Measurements from ENCODE around the gene DBNDD1. TPM values are rescaled to one million over a fixed set of nuclear protein-coding genes. Genes with fewer than 3 reads are reported as not detected.
"Not testable (repeated sequence)": the region's sequence is repeated elsewhere in the genome, so short reads cannot be mapped to it uniquely, and the experiment has no call there.

The DBNDD1 gene, protein sequence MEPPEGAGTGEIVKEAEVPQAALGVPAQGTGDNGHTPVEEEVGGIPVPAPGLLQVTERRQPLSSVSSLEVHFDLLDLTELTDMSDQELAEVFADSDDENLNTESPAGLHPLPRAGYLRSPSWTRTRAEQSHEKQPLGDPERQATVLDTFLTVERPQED
- total RNA-seq = 2.7 TPM

DNA sequence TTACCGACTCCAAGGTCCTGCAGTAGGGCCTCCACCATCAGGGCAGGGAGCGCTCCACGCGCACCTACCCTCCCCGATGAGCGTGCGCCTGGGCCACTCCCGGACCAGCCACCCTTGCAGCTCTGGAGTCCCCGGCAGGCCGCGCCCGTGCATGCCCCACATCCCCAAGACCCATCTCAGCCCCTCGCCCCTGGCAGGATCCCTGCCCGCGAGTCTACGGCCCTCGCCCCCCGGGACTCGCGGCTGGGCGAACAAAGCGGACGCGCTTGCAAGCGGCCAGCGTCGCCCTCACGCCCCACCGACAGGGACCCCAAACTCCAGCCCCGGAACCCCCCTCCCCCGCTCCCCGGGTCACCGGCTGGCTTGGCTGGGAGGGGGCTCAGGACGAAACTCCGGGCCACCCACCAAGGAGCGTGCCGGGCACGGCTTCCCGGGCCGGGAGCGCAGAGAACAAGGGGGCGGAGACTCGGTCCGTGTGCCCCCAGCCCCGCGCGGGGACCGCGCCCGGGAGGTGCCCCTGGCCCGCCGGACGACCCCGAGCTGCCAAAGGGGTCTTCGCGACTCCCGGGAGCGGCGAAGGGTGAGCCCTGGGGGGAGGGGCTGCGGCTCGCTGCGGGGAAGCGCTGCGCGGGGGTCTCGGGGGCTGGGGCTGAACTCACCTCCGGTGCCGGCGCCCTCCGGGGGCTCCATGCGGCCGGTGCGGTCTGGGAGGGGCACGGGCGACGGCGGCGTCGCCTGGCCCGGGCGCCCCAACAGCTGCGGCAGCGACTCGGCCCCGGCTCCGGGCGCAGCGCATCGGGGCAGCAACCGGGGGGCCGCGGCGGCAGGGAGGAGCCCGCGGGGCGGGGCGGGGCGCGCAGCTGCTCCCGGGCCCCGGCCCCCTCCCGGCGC lies at the start of gene DBNDD1:
DBNDD1 (minus strand) TSS at position 805 of the 891 bp plus-strand sequence; CDS start at position 690, 115 bp downstream.
- Histone ChIP-seq H3K4me3 (peak within 1 kb of the TSS; percentile 69 to 90), H3K4me1 (peaks cover 12 to 40% of the 10 kb centered on the region in 2 donors), H3K27ac (peak within 1 kb of the TSS; percentile 36 to 50), H3K36me3 (no peaks in the 10 kb centered on the region), H3K9me3 (no peaks in the 10 kb centered on the region), H3K27me3 (no peaks in the 10 kb centered on the region)
- TF ChIP-seq, protein P1, sequence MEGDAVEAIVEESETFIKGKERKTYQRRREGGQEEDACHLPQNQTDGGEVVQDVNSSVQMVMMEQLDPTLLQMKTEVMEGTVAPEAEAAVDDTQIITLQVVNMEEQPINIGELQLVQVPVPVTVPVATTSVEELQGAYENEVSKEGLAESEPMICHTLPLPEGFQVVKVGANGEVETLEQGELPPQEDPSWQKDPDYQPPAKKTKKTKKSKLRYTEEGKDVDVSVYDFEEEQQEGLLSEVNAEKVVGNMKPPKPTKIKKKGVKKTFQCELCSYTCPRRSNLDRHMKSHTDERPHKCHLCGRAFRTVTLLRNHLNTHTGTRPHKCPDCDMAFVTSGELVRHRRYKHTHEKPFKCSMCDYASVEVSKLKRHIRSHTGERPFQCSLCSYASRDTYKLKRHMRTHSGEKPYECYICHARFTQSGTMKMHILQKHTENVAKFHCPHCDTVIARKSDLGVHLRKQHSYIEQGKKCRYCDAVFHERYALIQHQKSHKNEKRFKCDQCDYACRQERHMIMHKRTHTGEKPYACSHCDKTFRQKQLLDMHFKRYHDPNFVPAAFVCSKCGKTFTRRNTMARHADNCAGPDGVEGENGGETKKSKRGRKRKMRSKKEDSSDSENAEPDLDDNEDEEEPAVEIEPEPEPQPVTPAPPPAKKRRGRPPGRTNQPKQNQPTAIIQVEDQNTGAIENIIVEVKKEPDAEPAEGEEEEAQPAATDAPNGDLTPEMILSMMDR (IDR thresholded peaks at IDR 0.05) = no peak
- DNase-seq (ENCODE audit: low spot score in 2 of 2) = no peak
- intact Hi-C loops (cut with DNase I) = no loop called here

DNA sequence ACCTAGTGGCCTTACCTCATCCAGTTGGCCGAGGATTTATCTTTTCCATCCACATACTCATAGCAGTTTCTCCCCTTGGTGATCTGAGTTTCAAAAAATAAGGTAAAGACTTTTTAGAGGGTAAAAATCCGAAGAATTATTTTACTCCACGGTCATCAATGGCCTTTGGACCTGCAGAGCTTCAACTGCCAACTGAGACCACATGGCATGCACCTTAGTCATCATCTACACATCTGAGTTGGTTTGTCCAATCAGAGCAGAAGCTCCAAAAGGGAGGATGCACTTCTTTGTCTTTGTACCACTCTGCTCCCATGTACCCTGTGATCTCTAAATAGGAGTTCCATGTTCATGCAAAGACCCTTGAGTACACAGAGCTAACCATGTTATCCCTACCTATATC lies 42.2 kb upstream of the DBNDD1 start:
- Histone ChIP-seq H3K4me3 (no peak overlapping the region), H3K9me3 (no peaks in the 10 kb centered on the region), H3K4me1 (no peaks in the 10 kb centered on the region), H3K27me3 (no peaks in the 10 kb centered on the region), H3K27ac (no peak overlapping the region), H3K36me3 (no peaks in the 10 kb centered on the region)
- no peak for DNase-seq (ENCODE audit: low spot score in 2 of 2)
- TF ChIP-seq, protein P1 (IDR thresholded peaks at IDR 0.05) = no peak
- intact Hi-C loops (cut with DNase I) = no loop called here

DNA sequence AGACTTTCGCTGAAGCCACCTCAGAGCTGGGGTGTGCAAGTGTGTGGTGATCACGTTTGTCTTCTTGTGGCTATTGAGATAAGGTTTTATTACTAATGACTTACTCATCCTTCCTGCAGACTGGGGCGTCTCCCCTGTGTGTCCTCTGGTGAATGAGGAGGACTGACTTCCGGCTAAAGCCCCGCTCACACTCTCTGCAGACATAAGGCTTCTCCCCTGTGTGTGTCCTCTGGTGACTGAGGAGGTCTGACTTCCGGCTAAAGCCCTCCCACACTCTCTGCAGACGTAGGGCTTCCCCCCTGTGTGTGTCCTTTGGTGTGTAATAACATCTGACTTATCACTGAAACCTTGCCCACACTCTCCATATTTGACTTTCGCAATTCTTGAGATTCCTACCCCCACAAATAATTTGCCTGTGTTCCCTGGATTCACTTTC lies 38.5 kb upstream of the DBNDD1 start:
- H3K27me3 ChIP-seq = no peaks in the 10 kb centered on the region
- H3K4me3 ChIP-seq = no peak overlapping the region
- TF ChIP-seq, protein P1 (IDR thresholded peaks at IDR 0.05) = no peak
- peaks cover 0 to 13% of the 10 kb centered on the region in 2 donors for H3K9me3 ChIP-seq
- H3K27ac ChIP-seq = no peak overlapping the region
- no peaks in the 10 kb centered on the region for H3K36me3 ChIP-seq
- H3K4me1 ChIP-seq = no peaks in the 10 kb centered on the region
- DNase-seq (ENCODE audit: low spot score in 2 of 2) = peak in 1 of 2 donors; percentile 35
- intact Hi-C loops (cut with DNase I) = no loop called here

DNA sequence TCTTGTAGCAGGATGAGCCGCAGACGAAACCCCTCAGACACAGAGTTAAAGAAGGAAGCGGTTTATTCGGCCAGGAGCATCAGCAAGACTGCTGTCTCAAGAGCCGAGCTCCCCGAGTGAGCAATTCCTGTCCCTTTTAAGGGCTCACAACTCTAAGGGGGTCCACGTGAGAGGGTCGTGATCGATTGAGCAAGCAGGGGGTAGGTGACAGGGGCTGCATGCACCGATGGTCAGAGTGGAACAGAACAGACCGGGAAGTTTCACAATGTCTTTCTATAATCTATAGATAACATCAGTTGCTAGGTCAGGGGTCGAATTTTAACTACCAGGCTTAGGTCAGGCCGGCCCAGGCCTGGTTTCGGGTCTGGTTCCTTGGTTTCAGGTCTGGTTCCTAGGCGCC lies 37.3 kb upstream of the DBNDD1 start:
- H3K27ac ChIP-seq; H3K27me3 ChIP-seq; H3K4me1 ChIP-seq; H3K4me3 ChIP-seq; H3K36me3 ChIP-seq; intact Hi-C loops (cut with DNase I); DNase-seq (ENCODE audit: low spot score in 2 of 2): not testable (repeated sequence)
- peaks cover 0 to 13% of the 10 kb centered on the region in 2 donors for H3K9me3 ChIP-seq

DNA sequence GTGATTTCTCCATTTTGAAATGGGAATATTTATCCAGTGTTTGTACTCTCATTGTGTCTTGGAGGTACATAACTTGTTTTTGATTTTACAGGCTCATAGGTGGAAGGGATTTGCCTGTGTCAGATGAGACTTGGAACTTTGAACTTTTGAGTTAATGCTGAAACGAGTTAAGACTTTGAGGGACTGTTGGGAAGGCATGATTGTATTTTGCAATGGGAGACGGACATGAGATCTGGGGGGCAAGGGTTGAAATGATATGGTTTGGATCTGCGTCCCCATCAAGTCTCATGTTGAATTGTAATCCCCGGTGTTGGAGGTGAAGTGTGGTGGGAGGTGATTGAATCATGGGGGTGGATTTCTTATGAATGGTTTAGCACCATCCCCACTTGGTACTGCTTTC lies 36.1 kb upstream of the DBNDD1 start:
- Histone ChIP-seq H3K9me3 (peaks cover 0 to 13% of the 10 kb centered on the region in 2 donors), H3K27ac (no peak overlapping the region), H3K4me3 (no peak overlapping the region), H3K4me1 (no peaks in the 10 kb centered on the region), H3K36me3 (no peaks in the 10 kb centered on the region), H3K27me3 (no peaks in the 10 kb centered on the region)
- TF ChIP-seq, protein P1 (IDR thresholded peaks at IDR 0.05) = no peak
- peak in 1 of 2 donors; percentile 9 for DNase-seq (ENCODE audit: low spot score in 2 of 2)
- intact Hi-C loops (cut with DNase I) = no loop called here

DNA sequence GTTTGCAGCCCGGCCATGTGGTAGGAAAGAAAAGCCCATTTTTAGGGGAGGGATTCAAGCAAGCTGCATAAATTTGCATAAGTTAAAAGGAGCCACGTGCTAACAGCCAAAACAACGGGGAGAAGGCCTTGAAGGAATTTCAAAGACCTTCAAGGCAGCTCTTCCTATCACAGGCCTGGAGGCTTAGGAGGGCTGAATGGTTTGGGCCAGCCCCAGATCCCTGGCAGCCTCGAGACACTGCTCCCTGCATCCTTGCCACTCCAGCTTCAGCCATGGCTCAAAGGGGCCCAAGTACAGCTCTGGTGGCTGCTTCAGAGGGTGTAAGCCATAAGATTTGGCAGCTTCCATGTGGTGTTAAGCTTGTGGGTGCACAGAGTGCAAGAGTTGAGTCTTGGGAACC lies 35.3 kb upstream of the DBNDD1 start:
- peak in 1 of 2 donors; percentile 18 for DNase-seq (ENCODE audit: low spot score in 2 of 2)
- H3K27me3 ChIP-seq = no peaks in the 10 kb centered on the region
- H3K4me1 ChIP-seq = no peaks in the 10 kb centered on the region
- H3K27ac ChIP-seq = no peak overlapping the region
- peaks cover 0 to 13% of the 10 kb centered on the region in 2 donors for H3K9me3 ChIP-seq
- intact Hi-C loops (cut with DNase I) = no loop called here
- no peak overlapping the region for H3K4me3 ChIP-seq
- TF ChIP-seq, protein P1 (IDR thresholded peaks at IDR 0.05) = no peak
- no peaks in the 10 kb centered on the region for H3K36me3 ChIP-seq

Data from ascending aorta (tissue), 2 donors.